ENCODE data around the gene DCTPP1.
"Not testable (repeated sequence)": the region's sequence is repeated elsewhere in the genome, so short reads cannot be mapped to it uniquely, and the experiment has no call there.

Gene DCTPP1

GRCh38 chr16:30413112-30413806 lies 16.6 kb downstream of the DCTPP1 start:
- DNase-seq (no peak), ATAC-seq (no peak)

GRCh38 chr16:30409125-30410060 lies 20.4 kb downstream of the DCTPP1 start:
- ATAC-seq (peak; percentile 59), DNase-seq (peak; percentile 96)

GRCh38 chr16:30407804-30408534 lies 21.9 kb downstream of the DCTPP1 start:
- no peak for ATAC-seq
- no peak for DNase-seq

- ATAC-seq (peak; percentile 88), DNase-seq (peak; percentile 96)
These were observed 22.6 kb downstream of the DCTPP1 start, which contains the start of gene ZNF771 for GRCh38 chr16:30407102-30407803. Gene ZNF771 (plus strand): TSS chr16:30407606. CDS start chr16:30408054, 448 bp downstream.

GRCh38 chr16:30406795-30407101 lies 23.1 kb downstream of the DCTPP1 start:
- DNase-seq (no peak), ATAC-seq (no peak)

- no peak for DNase-seq
- ATAC-seq, result no peak
These were observed 27.9 kb downstream of the DCTPP1 start for GRCh38 chr16:30401768-30402425.

- no peak for ATAC-seq
These were observed 30.2 kb downstream of the DCTPP1 start for GRCh38 chr16:30399435-30400186.

GRCh38 chr16:30398661-30399434 lies 31.0 kb downstream of the DCTPP1 start:
- no peak for DNase-seq
- no peak for ATAC-seq

More at GRCh38 chr16:30399435-30400186, 30.2 kb downstream of the DCTPP1 start:
- no peak for DNase-seq

- no peak for ATAC-seq
These were observed 31.8 kb downstream of the DCTPP1 start for GRCh38 chr16:30397776-30398660.

GRCh38 chr16:30397056-30397455 lies 32.8 kb downstream of the DCTPP1 start:
- DNase-seq (no peak), ATAC-seq (no peak)

More at GRCh38 chr16:30397776-30398660, 31.8 kb downstream of the DCTPP1 start:
- no peak for DNase-seq

GRCh38 chr16:30396627-30397026 lies 33.2 kb downstream of the DCTPP1 start:
- DNase-seq, ATAC-seq: not testable (repeated sequence)

- no peak for ATAC-seq
These were observed 33.7 kb downstream of the DCTPP1 start for GRCh38 chr16:30395992-30396585.

GRCh38 chr16:30395155-30395991 lies 34.5 kb downstream of the DCTPP1 start, which contains the start of gene ZNF48:
Gene ZNF48 (plus strand): TSS chr16:30395420. CDS start chr16:30395795, 375 bp downstream.
- DNase-seq, result peak; percentile 73
- peak; percentile 64 for ATAC-seq

More at GRCh38 chr16:30395992-30396585, 33.7 kb downstream of the DCTPP1 start:
- DNase-seq, result no peak

- no peak for DNase-seq
- ATAC-seq, result no peak
These were observed 35.2 kb downstream of the DCTPP1 start for GRCh38 chr16:30394592-30395154.

GRCh38 chr16:30383521-30383920 lies 46.3 kb downstream of the DCTPP1 start:
- ATAC-seq (no peak), DNase-seq (no peak)

GRCh38 chr16:30382111-30382881 lies 47.5 kb downstream of the DCTPP1 start, which contains the start of gene SEPTIN1:
Gene SEPTIN1 (minus strand): TSS chr16:30382561. CDS start chr16:30382542, 19 bp downstream.
- DNase-seq (peak; percentile 82), ATAC-seq (peak; percentile 40)

Measured in stimulated activated naive CD8-positive, alpha-beta T cell treated with anti-CD3 and anti-CD28 coated beads, Interleukin-15, Interleukin-2, amounts not matched to agents 100 U/mL and 50 U/mL, for 24 hours (primary cell).